Lower lobe of right lung (tissue), 2 donors: ENCODE results near the gene CCDC12. TPM values are rescaled to one million over a fixed set of nuclear protein-coding genes. Genes with fewer than 3 reads are reported as not detected.

ENCODE experiments used
- ATAC-seq, 2 donors: fragments of 200-7000 bp; cut with Tn5 transposase; one replicate each; pipeline ENCODE4 v1.9.1; 2020 to 2022; ENCODE audit warnings: mild to moderate bottlenecking in 2 of 2, moderate library complexity in 2 of 2
- DNase-seq: peaks from one replicate; pipeline ENCODE4 v3.0.0-alpha.2; 2020
- H3K27ac ChIP-seq: fragments of 200-600 bp; one replicate; pipeline ENCODE4 v1.8.0; 2022
- H3K27me3 ChIP-seq: fragments of 200-600 bp; one replicate; pipeline ENCODE4 v1.8.0; 2022; ENCODE audit warnings: low read depth
- H3K36me3 ChIP-seq: fragments of 200-600 bp; one replicate; pipeline ENCODE4 v1.8.0; 2022; ENCODE audit warnings: mild to moderate bottlenecking
- H3K4me1 ChIP-seq: fragments of 200-600 bp; one replicate; pipeline ENCODE4 v1.8.0; 2022
- H3K4me3 ChIP-seq: fragments of 200-600 bp; one replicate; pipeline ENCODE4 v1.8.0; 2022; ENCODE audit warnings: mild to moderate bottlenecking
- H3K9me3 ChIP-seq: fragments of 200-600 bp; one replicate; pipeline ENCODE4 v1.8.0; 2022
- CTCF ChIP-seq: fragments of 200-600 bp; IDR thresholded peaks from one replicate; pipeline ENCODE4 v1.8.0; 2022; ENCODE audit warnings: antibody characterized with exemption, mild to moderate bottlenecking
- intact Hi-C: fragments of 100-400 bp; cut with DNase I; formaldehyde crosslinking; loops from one replicate; pipeline ENCODE4 v1.11.0; 2022
- total RNA-seq: library from RNA; stranded (reverse); fragmentation: NEBNext Ultra II Directional; extraction: Animal tissue kit (Norgen Biotek cat#: 25700); gene quantifications from one replicate; pipeline ENCODE4 v1.2.1, GENCODE V29; 2021
- donor health status: DM: no; HTN: yes; CAD: no; lungs with severe emphysema.

CCDC12 gene
- total RNA-seq, 1 donor from 2014 or later: 42.9 TPM

- H3K36me3 ChIP-seq: peaks cover under 1% of the 10 kb centered on the region
- ATAC-seq: peak; percentile 87 to 94
- peak; percentile 12 for TF ChIP-seq CTCF
- peak within 1 kb of the TSS; percentile 75 for H3K4me3 ChIP-seq
- DNase-seq: peak; percentile 99
- H3K27ac ChIP-seq: peak within 1 kb of the TSS; percentile 91
- intact Hi-C loops: no loop called here
- H3K27me3 ChIP-seq: no peaks in the 10 kb centered on the region
- H3K4me1 ChIP-seq: peaks cover 63% of the 10 kb centered on the region
- no peaks in the 10 kb centered on the region for H3K9me3 ChIP-seq
Measured at GRCh38 chr3:46978985-46979944, 2.7 kb upstream of the CCDC12 start, which contains the start of gene NBEAL2. NBEAL2 (plus strand) TSS chr3:46979666; CDS start chr3:46979862, 196 bp downstream.

GRCh38 chr3:46978381-46978780 lies 1.8 kb upstream of the CCDC12 start:
- H3K4me1 ChIP-seq: peaks cover 70% of the 10 kb centered on the region

GRCh38 chr3:46977811-46978195 lies 1.3 kb upstream of the CCDC12 start:
- Histone ChIP-seq H3K4me3 (no peak overlapping the region), H3K36me3 (no peaks in the 10 kb centered on the region), H3K9me3 (no peaks in the 10 kb centered on the region), H3K4me1 (peaks cover 69% of the 10 kb centered on the region), H3K27me3 (no peaks in the 10 kb centered on the region), H3K27ac (peak overlapping the region; percentile 91)
- intact Hi-C loops: no loop called here
- no peak for TF ChIP-seq CTCF
- ATAC-seq: no peak
- DNase-seq: no peak

More at GRCh38 chr3:46978381-46978780, 1.8 kb upstream of the CCDC12 start:
- ATAC-seq (no peak), DNase-seq (peak; percentile 46)
- H3K27ac ChIP-seq: peak overlapping the region; percentile 91
- no peaks in the 10 kb centered on the region for H3K36me3 ChIP-seq
- no peaks in the 10 kb centered on the region for H3K9me3 ChIP-seq
- peak overlapping the region; percentile 75 for H3K4me3 ChIP-seq
- TF ChIP-seq CTCF: no peak
- no peaks in the 10 kb centered on the region for H3K27me3 ChIP-seq
- intact Hi-C loops: no loop called here

- intact Hi-C loops: no loop called here
Measured at GRCh38 chr3:46974421-46975171, 1.9 kb downstream of the CCDC12 start.

More at GRCh38 chr3:46974421-46975171, 1.9 kb downstream of the CCDC12 start:
- Histone ChIP-seq H3K27me3 (no peaks in the 10 kb centered on the region), H3K36me3 (peaks cover under 1% of the 10 kb centered on the region), H3K27ac (no peak overlapping the region), H3K4me1 (peaks cover 77% of the 10 kb centered on the region), H3K9me3 (no peaks in the 10 kb centered on the region), H3K4me3 (peak overlapping the region; percentile 83)
- no peak for DNase-seq
- ATAC-seq: no peak
- TF ChIP-seq CTCF: no peak
